ENCODE measurements around the gene KRTAP10-10.
"Not testable (repeated sequence)": the region's sequence is repeated elsewhere in the genome, so short reads cannot be mapped to it uniquely, and the experiment has no call there.

Gene KRTAP10-10, protein sequence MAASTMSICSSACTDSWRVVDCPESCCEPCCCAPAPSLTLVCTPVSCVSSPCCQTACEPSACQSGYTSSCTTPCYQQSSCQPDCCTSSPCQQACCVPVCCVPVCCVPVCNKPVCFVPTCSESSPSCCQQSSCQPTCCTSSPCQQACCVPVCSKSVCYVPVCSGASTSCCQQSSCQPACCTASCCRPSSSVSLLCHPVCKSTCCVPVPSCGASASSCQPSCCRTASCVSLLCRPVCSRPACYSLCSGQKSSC
- 0 reads per million in 3 donors for total RNA-seq

DNA sequence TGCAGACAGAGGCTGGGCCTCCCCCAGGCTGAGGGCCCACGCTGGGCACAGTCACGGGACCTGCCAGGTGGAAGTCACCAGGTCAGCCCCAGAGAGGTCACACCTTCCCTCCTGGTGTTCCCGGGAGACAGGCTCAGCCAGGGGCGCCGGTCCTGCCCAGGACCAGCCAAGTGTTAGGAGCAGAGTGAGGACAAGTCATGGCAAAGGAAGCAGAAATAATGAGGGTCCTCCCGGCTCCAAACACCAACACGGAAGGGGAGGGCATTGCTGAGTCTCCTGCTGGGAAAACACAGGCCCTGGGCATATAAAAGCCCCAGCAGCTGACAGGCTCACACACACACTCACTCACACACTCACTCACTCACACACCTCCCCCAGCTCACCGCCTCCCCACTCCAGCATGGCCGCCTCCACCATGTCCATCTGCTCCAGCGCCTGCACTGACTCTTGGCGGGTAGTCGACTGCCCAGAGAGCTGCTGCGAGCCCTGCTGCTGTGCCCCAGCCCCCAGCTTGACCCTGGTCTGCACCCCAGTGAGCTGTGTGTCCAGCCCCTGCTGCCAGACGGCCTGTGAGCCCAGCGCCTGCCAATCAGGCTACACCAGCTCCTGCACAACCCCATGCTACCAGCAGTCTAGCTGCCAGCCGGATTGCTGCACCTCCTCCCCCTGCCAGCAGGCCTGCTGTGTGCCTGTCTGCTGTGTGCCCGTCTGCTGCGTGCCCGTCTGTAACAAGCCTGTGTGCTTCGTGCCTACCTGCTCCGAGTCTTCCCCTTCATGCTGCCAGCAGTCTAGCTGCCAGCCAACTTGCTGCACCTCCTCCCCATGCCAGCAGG is at the start of gene KRTAP10-10:
Gene KRTAP10-10 (plus strand): TSS at position 339 of the 833 bp plus-strand sequence. CDS start 62 bp downstream, at position 401.
- Histone ChIP-seq H3K4me1 (ENCODE audit: control insufficient read depth, insufficient read depth, low read length, poor library complexity, severe bottlenecking) (no peaks in the 10 kb centered on the region), H3K9me3 (ENCODE audit: control insufficient read depth, low read length) (no peaks in the 10 kb centered on the region), H3K27ac (ENCODE audit: insufficient read depth, low read length, poor library complexity, severe bottlenecking) (no peak within 1 kb of the TSS), H3K36me3 (ENCODE audit: control insufficient read depth, insufficient read depth, low read length) (no peaks in the 10 kb centered on the region), H3K4me3 (ENCODE audit: insufficient read depth, low read depth, low read length, poor library complexity, severe bottlenecking) (no peak within 1 kb of the TSS), H3K27me3 (replicated peaks; ENCODE audit: control insufficient read depth, insufficient read depth, low read length, poor library complexity, severe bottlenecking) (no peaks in the 10 kb centered on the region)
- DNase-seq: no peak

DNA sequence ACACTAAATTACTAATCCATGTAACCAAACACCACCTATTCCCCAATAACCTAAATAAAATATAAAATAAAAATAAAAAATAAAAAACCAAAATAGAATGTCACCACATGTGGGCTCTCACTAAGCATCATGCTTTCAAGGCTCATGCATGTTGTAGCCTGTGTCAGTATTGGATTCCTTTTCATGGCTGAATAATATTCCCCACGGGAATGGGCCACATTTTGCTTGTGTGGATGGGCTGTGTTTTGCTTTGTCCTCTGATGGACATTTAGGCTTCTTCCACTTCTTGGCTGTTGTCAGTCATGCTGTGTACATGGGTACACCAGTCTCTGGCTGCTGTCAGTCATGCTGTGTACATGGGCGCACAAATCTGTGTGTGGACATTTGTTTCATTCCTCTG is 48.1 kb upstream of the KRTAP10-10 start:
- H3K9me3 ChIP-seq (ENCODE audit: control insufficient read depth, low read length): no peaks in the 10 kb centered on the region
- H3K4me1 ChIP-seq (ENCODE audit: control insufficient read depth, insufficient read depth, low read length, poor library complexity, severe bottlenecking): no peaks in the 10 kb centered on the region
- H3K27ac ChIP-seq (ENCODE audit: insufficient read depth, low read length, poor library complexity, severe bottlenecking): no peak overlapping the region
- no peak for DNase-seq
- no peaks in the 10 kb centered on the region for H3K27me3 ChIP-seq (replicated peaks; ENCODE audit: control insufficient read depth, insufficient read depth, low read length, poor library complexity, severe bottlenecking)
- no peaks in the 10 kb centered on the region for H3K36me3 ChIP-seq (ENCODE audit: control insufficient read depth, insufficient read depth, low read length)
- no peak overlapping the region for H3K4me3 ChIP-seq (ENCODE audit: insufficient read depth, low read depth, low read length, poor library complexity, severe bottlenecking)

DNA sequence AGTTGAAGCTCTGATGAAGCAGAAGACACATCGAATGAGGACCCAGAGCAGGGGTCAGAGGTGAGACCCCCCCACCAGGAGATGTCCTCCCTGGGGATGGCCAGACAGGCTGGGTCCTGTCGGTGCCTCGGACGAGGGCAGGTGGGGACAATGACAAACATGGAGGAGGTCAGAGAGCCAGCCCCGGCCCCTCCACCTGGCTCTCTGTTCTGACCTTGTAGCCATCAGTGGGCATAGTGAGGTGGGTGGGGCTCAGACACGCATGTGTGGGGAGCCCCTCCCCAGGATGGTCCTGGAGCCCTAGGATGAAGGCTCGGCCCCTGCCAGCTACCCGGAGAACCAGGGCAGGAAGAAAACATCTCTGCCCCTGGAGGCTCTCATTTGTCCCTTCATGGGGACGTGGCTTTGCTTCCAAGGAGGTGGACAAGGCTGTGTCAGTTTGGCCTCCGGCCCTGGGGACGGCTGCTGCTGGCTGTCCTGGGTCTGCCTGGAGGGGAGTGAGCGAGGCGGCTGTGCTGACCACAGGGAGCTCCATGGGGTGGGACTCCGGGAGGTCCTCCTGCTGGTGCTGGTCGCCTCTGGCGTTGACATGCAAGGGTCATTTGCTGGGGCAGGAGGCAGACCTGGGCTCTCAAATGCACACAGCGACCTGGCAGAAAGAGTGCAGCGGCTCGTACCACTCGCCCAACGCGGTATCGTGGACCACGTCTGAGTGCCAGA is 47.4 kb upstream of the KRTAP10-10 start:
- no peak overlapping the region for H3K4me3 ChIP-seq (ENCODE audit: insufficient read depth, low read depth, low read length, poor library complexity, severe bottlenecking)
- DNase-seq: no peak
- no peak overlapping the region for H3K27ac ChIP-seq (ENCODE audit: insufficient read depth, low read length, poor library complexity, severe bottlenecking)
- H3K4me1 ChIP-seq (ENCODE audit: control insufficient read depth, insufficient read depth, low read length, poor library complexity, severe bottlenecking): no peaks in the 10 kb centered on the region
- no peaks in the 10 kb centered on the region for H3K9me3 ChIP-seq (ENCODE audit: control insufficient read depth, low read length)
- no peaks in the 10 kb centered on the region for H3K36me3 ChIP-seq (ENCODE audit: control insufficient read depth, insufficient read depth, low read length)
- H3K27me3 ChIP-seq (replicated peaks; ENCODE audit: control insufficient read depth, insufficient read depth, low read length, poor library complexity, severe bottlenecking): no peaks in the 10 kb centered on the region

DNA sequence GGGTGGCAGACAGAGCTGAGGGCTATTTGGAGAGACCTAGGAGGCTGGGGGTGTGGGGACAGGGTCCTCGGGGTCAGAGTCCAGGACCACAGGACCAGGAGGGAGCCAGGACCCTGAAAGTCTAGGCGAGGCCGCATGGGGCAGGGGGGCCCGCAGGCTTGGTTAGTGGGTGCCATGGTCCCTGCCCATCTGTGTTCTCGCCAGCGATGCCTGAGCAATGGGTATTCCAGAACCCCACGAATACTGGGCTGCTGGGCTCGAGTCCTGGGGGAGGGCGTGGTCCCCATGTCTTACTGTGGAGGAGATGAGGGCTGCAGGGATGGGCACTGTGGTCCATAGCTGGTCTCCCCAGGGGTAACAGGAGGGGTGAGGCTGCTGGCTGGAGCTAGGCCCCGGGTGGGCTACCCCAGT is 46.8 kb upstream of the KRTAP10-10 start:
- Histone ChIP-seq H3K4me1 (ENCODE audit: control insufficient read depth, insufficient read depth, low read length, poor library complexity, severe bottlenecking) (no peaks in the 10 kb centered on the region), H3K36me3 (ENCODE audit: control insufficient read depth, insufficient read depth, low read length) (no peaks in the 10 kb centered on the region), H3K27ac (ENCODE audit: insufficient read depth, low read length, poor library complexity, severe bottlenecking) (no peak overlapping the region), H3K4me3 (ENCODE audit: insufficient read depth, low read depth, low read length, poor library complexity, severe bottlenecking) (no peak overlapping the region), H3K9me3 (ENCODE audit: control insufficient read depth, low read length) (no peaks in the 10 kb centered on the region), H3K27me3 (replicated peaks; ENCODE audit: control insufficient read depth, insufficient read depth, low read length, poor library complexity, severe bottlenecking) (no peaks in the 10 kb centered on the region)
- no peak for DNase-seq

DNA sequence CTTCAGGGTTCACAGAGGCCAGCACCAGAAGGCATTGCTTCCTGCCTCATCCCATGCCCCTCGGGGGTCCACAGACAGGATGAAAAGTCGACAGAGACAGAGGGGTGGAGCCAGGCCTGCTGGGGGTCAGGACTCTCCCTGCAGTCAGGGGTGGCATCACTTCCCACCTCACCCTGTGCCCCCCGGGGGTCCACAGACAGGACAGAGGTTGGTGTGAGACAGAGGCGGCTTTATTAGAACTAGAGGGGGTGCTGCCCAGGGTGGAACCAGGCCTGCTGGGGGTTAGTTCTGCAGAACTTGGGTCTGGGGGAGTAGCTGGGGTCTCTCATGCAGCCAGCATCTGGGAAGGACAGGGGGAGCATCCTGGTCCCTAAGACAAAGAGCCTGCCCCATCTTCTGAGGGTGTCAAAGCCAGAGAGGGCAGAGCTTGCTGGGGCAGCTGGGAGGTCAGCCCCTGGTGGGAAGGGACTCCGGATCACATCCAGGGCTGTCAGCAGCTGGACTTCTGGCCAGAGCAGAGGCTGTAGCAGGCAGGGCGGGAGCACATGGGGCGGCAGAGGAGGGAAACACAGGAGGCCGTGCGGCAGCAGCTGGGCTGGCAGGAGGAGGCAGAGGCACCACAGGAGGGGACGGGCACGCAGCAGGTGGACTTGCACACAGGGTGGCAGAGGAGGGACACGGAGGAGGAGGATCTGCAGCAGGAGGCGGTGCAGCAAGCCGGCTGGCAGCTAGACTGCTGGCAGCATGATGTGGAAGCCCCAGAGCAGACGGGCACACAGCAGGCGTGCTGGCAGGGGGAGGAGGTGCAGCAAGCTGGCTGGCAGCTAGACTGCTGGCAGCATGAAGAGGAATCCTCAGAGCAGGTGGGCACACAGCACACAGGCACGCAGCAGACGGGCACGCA is 46.0 kb upstream of the KRTAP10-10 start:
- DNase-seq; H3K27ac ChIP-seq (ENCODE audit: insufficient read depth, low read length, poor library complexity, severe bottlenecking): not testable (repeated sequence)

DNA sequence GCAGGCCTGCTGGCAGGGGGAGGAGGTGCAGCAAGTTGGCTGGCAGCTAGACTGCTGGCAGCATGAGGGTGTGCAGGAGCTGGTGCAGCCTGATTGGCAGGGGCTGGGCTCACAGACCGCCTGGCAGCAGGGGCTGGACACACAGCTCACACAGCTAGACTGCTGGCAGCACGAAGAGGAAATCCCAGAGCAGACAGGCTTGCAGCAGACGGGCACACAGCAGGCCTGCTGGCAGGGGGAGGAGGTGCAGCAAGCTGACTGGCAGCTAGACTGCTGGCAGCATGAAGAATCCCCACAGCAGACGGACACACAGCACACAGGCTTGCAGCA is 45.4 kb upstream of the KRTAP10-10 start:
- H3K27ac ChIP-seq (ENCODE audit: insufficient read depth, low read length, poor library complexity, severe bottlenecking); DNase-seq; H3K36me3 ChIP-seq (ENCODE audit: control insufficient read depth, insufficient read depth, low read length); H3K4me1 ChIP-seq (ENCODE audit: control insufficient read depth, insufficient read depth, low read length, poor library complexity, severe bottlenecking); H3K27me3 ChIP-seq (replicated peaks; ENCODE audit: control insufficient read depth, insufficient read depth, low read length, poor library complexity, severe bottlenecking); H3K9me3 ChIP-seq (ENCODE audit: control insufficient read depth, low read length); H3K4me3 ChIP-seq (ENCODE audit: insufficient read depth, low read depth, low read length, poor library complexity, severe bottlenecking): not testable (repeated sequence)

More for the DNA sequence above, 46.0 kb upstream of the KRTAP10-10 start:
- H3K36me3 ChIP-seq (ENCODE audit: control insufficient read depth, insufficient read depth, low read length); H3K27me3 ChIP-seq (replicated peaks; ENCODE audit: control insufficient read depth, insufficient read depth, low read length, poor library complexity, severe bottlenecking); H3K9me3 ChIP-seq (ENCODE audit: control insufficient read depth, low read length); H3K4me1 ChIP-seq (ENCODE audit: control insufficient read depth, insufficient read depth, low read length, poor library complexity, severe bottlenecking); H3K4me3 ChIP-seq (ENCODE audit: insufficient read depth, low read depth, low read length, poor library complexity, severe bottlenecking): not testable (repeated sequence)

DNA sequence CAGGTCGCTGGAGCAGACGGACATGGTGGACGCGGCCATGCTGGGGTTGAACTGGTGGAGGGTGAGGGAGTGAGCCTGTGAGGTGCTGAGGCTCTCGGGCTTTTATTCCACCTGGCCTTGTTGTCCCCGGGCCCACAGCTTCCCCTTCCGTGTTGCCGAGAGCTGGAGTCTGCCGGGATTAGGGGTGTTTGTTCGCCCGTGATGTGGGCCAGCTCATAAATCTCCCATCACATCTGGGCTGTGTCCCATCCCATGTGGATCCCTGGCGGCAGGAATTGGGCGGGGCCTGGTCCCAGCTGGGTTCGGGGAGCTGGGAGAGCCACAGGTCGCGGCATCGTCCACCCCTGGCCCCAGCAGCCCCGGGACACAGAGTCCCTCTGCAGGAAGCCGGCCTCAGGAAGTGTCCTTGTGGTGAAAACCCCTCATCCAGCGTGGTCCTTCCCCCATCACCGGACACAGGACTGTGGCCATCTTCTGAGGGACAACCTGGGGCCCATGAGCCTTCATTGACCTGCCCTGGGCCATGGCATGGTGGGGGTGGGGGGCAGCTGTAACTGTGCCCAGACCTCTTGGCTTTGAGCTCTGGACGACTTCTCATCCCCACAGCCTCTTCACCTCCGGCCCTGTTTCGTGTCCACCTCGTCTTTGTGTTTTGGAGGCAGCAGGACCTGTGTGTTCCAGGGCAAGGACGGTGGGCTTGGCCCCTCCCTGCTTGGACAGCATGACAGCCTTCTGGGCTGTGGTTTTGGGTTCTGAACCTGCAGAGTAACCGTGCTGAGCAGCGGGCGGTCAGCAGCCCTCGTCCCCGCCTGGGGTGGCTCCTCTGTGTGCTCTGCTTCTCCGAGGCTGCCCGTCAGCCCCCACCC is 44.5 kb upstream of the KRTAP10-10 start, which contains the start of gene KRTAP10-6:
Gene KRTAP10-6 (minus strand): TSS at position 60 of the 866 bp plus-strand sequence. CDS start 21 bp downstream, at position 39.
- Histone ChIP-seq H3K4me3 (ENCODE audit: insufficient read depth, low read depth, low read length, poor library complexity, severe bottlenecking) (no peak within 1 kb of the TSS), H3K27me3 (replicated peaks; ENCODE audit: control insufficient read depth, insufficient read depth, low read length, poor library complexity, severe bottlenecking) (no peaks in the 10 kb centered on the region)
- DNase-seq: no peak

DNA sequence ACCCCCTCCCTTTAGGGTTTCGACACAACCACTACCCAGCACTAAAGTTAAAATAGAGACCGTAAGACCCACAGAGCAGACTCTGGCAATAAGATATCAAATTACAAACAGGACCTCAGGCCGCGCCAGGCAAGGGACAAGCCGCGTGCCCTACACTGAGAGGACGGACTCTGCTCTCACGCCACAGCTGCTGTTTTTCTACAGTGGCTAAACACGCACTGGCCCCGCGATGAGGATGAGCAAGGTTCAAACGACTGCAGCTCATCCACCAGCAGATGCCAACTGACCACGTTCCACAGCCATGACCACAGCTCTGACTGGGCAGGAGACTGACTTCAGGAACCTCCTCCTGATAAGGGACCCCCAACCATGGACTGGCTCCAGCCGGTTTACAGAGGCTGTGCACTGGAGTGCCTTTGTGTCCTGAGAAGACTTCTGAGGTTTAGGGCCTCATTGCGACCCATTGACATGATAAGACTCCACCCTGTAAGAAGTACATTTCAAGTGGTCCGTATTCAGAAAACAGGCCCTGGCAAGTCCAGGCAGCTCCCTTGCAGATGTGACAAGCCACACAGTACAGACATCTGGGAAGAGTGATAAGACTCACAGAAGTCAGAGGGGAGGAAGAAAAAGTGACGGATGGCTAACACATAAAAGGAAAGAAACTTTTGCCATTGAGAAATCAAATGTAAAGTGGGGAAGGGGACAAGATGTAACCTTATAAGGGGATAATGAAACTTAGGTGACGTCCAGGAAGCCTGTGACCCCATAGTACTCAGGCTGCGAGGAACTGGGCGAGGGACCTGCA is 43.4 kb upstream of the KRTAP10-10 start:
- Histone ChIP-seq H3K27ac (ENCODE audit: insufficient read depth, low read length, poor library complexity, severe bottlenecking) (no peak overlapping the region), H3K9me3 (ENCODE audit: control insufficient read depth, low read length) (no peaks in the 10 kb centered on the region), H3K4me1 (ENCODE audit: control insufficient read depth, insufficient read depth, low read length, poor library complexity, severe bottlenecking) (no peaks in the 10 kb centered on the region), H3K4me3 (ENCODE audit: insufficient read depth, low read depth, low read length, poor library complexity, severe bottlenecking) (no peak overlapping the region), H3K27me3 (replicated peaks; ENCODE audit: control insufficient read depth, insufficient read depth, low read length, poor library complexity, severe bottlenecking) (no peaks in the 10 kb centered on the region), H3K36me3 (ENCODE audit: control insufficient read depth, insufficient read depth, low read length) (no peaks in the 10 kb centered on the region)
- DNase-seq: no peak

More for the DNA sequence above, 44.5 kb upstream of the KRTAP10-10 start, which contains the start of gene KRTAP10-6:
- H3K9me3 ChIP-seq (ENCODE audit: control insufficient read depth, low read length): no peaks in the 10 kb centered on the region
- no peaks in the 10 kb centered on the region for H3K4me1 ChIP-seq (ENCODE audit: control insufficient read depth, insufficient read depth, low read length, poor library complexity, severe bottlenecking)
- H3K27ac ChIP-seq (ENCODE audit: insufficient read depth, low read length, poor library complexity, severe bottlenecking): no peak within 1 kb of the TSS
- H3K36me3 ChIP-seq (ENCODE audit: control insufficient read depth, insufficient read depth, low read length): no peaks in the 10 kb centered on the region
